IPS-18c (cell line): ENCODE results near the gene MARCKS.

Experiments used
- H3K4me3 ChIP-seq: 2 replicates; pipeline ENCODE4 v1.7.0; 2013; ENCODE audit warnings: low read depth, mild to moderate bottlenecking, low read length, moderate library complexity; ENCODE audit not compliant: insufficient read depth
- H3K9me3 ChIP-seq: one replicate; pipeline ENCODE4 v1.6.1; 2013; ENCODE audit warnings: mild to moderate bottlenecking, low read length, moderate library complexity; ENCODE audit not compliant: control insufficient read depth, insufficient read depth

The MARCKS gene

GRCh38 chr6:113870917-113871316 lies 13.8 kb downstream of the MARCKS start:
- no peak overlapping the region for H3K4me3 ChIP-seq
- no peaks in the 10 kb centered on the region for H3K9me3 ChIP-seq

DNA sequence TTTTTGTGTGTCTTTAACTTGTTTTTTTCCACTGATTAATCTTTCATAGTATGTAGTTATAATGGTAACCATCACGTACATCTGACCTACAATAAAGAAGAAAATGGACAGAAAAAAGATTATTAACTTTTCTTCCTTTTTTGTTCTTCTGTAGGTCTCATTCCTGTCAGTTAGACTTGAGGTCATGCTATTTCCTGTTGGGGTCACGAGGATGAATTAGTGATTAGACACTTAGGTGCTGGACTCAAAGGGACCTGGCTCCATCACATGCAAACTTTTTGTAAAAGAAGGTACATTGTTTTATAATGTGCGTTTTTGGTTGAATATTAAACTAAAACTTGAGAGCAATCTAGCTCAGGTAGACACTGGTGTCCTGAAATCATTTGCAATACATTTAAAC lies 14.8 kb downstream of the MARCKS start:
- Histone ChIP-seq H3K9me3 (no peaks in the 10 kb centered on the region), H3K4me3 (no peak overlapping the region)

GRCh38 chr6:113873043-113873667 lies 16.0 kb downstream of the MARCKS start:
- H3K4me3 ChIP-seq: no peak overlapping the region
- no peaks in the 10 kb centered on the region for H3K9me3 ChIP-seq

DNA sequence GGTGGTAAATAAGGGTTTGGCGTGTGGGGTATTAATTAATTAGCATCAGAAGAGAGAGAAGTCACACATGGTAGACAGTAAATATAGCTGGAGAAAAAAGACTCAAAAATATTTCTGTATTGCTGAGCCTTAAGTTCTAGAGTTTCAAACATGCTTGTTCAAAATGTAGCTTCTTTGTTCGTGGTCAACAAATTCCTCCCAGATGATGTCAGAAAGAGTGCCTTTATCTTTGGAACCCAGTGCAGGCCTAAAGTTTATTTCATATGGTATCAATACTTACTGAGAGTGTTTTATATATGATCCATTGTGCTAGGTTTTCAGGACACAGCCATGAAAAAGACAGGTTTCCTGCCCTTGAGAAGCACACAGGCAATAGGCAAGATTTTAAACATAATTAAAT lies 18.3 kb downstream of the MARCKS start:
- Histone ChIP-seq H3K4me3 (no peak overlapping the region), H3K9me3 (no peaks in the 10 kb centered on the region)

GRCh38 chr6:113876695-113877094 lies 19.6 kb downstream of the MARCKS start:
- H3K4me3 ChIP-seq: no peak overlapping the region
- H3K9me3 ChIP-seq: no peaks in the 10 kb centered on the region

DNA sequence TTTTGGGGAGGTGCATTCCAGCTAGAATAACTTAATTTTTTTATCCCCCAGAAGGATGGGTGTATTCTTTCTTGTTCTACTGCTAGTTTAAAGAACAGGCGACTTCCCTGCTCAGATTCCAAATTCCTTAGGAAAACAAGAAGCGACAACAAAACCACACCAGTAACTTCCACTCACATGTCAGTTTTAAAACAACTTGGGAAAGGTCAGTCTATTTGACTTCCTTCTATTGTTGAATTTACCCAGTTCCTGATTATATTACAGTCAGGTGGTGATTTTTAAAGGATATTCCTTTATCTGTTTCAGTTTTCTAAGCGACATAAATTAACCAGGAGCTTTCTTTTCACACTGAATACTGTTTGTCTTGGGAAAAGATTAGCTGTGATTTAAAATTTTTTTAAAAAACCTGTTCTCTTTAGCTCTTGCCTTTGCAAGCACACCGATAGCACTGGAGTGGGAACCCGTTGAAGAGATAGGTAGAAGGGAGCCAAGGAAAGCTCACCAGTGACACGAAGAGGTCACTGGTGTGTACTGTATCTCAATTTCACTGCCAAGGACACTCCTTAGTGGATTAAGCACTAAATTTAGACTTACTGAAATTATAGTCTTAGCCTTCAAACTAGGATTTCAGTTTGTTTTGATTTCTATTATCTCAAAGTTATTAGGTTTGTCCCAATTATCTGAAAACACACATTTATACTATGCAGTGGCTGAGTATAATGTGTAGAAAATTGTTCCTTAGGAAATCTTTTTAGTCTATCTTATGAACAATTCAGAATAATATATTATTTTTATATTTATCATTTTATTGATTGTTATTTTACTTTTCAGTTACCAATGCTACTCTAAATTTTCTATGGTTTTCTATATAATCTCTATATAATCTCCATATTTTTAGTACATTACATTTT lies 22.3 kb downstream of the MARCKS start:
- no peaks in the 10 kb centered on the region for H3K9me3 ChIP-seq

DNA sequence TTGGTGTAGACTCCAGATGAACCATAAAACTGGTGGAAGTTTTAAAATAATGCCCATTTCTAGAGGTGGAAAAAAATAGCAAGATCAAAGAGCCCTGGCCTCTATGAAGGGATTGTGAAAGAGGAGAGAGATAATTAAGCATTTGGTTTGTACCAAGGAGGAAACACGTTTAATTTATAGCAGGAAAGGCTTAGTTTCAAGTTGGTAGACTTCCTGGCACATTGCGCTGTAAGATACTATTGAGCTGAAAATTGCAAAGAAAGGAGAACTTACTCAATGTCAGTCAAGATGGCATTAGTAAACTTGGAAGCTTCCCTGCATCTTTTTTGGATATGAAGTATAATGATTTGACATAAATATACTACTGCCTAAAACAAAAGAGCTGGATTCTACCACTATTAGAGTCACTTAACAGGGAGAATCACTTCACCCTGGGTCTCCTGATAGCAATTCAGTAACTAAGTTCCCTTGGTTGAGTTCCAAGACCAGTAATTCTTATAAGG lies 24.4 kb downstream of the MARCKS start:
- Histone ChIP-seq H3K9me3 (no peaks in the 10 kb centered on the region), H3K4me3 (no peak overlapping the region)

More for the DNA sequence above, 22.3 kb downstream of the MARCKS start:
- no peak overlapping the region for H3K4me3 ChIP-seq

- no peak overlapping the region for H3K4me3 ChIP-seq
- no peaks in the 10 kb centered on the region for H3K9me3 ChIP-seq
Observed at GRCh38 chr6:113882336-113883022, 25.3 kb downstream of the MARCKS start.

GRCh38 chr6:113884011-113884410 lies 26.9 kb downstream of the MARCKS start:
- Histone ChIP-seq H3K9me3 (no peaks in the 10 kb centered on the region), H3K4me3 (no peak overlapping the region)

DNA sequence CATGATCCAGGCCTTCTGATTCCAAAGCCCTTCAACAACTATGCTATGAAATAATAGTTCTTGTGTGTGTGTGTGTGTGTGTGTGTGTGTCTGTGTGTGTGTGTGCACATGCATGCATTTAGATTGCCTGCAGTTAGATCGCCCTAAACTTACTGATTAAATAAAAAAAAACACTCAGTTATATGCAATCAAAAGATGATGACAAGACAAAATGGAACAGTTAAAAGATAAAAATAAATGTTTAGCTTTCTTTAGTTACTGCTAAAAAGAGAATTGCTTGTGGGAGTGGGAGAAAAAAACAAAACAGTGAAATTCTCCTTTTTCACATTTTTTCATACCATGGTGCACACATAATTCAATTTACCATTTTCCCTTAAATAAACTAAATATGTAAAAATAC lies 29.4 kb downstream of the MARCKS start:
- H3K9me3 ChIP-seq: no peaks in the 10 kb centered on the region
- H3K4me3 ChIP-seq: no peak overlapping the region

GRCh38 chr6:113888493-113888892 lies 31.3 kb downstream of the MARCKS start:
- Histone ChIP-seq H3K4me3 (no peak overlapping the region), H3K9me3 (no peaks in the 10 kb centered on the region)

GRCh38 chr6:113888956-113889630 lies 31.9 kb downstream of the MARCKS start:
- no peak overlapping the region for H3K4me3 ChIP-seq
- H3K9me3 ChIP-seq: no peaks in the 10 kb centered on the region

DNA sequence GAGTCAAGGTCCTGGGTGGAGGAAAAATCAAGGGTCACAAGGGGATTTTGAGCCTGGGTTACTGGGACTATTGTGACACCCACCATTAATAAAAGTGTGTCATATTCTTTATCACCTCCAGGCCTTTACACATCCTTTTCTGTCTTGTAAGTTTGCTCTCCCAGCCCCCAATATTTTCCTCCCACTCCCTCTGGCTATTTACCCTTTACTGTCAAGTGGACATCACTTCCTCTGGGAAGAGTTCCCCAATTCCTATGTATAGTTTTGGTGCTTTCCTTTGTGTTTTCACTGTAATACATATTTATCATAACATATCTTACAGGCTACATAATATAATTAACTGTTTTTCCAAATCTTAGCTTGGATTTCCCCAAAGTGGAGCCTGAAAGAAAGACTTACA lies 36.3 kb downstream of the MARCKS start:
- H3K4me3 ChIP-seq: no peak overlapping the region
- H3K9me3 ChIP-seq: peaks cover 2% of the 10 kb centered on the region

DNA sequence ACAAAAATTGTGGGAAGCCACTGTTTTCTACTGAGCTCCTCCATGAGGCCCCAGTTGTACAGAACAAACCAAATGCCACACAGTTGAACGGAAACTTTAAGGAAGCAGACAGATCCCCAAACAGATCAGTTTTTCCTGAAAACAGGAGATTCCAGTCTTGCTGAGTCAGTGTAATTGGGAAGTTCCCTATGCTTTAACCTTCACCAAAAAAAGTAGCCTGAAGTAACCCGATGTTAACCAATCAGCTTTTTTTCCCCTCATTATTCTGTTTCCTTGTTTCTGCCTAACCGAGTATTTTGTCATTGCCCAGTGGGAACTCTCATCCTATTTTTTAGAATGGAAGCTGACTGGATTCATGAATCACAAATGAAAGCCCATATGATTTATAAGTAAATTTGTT lies 36.7 kb downstream of the MARCKS start:
- peaks cover 2% of the 10 kb centered on the region for H3K9me3 ChIP-seq
- no peak overlapping the region for H3K4me3 ChIP-seq

DNA sequence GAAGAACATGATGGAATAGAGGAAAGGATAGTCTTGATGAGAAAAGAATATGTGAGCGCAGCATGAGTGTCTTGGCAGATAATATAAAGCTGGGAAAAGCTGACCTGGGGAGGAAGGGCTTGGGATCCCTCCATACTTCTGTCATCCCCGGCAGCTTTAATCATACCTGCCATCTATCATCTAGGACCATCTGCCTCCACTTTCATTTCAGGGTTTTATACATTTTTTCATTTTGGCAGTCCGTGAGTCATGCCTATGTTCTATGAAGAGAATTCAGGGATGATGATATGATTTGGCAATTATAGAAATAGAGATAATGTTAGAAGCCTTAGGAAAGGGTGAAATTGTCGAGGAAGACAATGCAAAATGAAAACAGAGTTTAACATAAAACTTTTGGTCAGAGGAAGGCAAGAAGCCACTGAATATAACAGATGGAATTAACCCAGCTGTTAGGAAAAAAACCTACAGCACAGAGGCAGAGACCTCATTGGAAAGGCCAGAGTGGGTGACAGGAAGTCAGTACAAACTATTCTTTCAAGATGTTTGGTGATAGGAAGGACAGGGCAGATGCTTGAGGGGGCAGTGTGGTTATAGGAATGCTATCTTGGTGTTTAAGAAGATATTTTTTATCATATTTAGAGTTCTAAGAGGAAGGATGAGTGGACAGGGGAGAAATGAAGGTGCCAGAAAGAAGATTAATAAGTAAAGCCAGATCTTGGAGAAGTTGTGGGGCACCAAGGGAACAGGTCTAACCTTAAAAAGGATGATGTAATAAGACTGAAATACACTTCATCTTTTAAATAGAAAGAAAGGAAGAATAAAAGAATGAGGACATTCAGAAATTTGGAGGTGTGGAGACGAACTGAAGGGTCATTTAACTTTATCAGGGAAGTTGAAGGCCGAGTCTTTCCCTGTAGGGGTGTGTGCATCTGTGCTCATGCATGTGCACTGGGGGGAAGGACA lies 37.8 kb downstream of the MARCKS start:
- no peak overlapping the region for H3K4me3 ChIP-seq
- peaks cover 2% of the 10 kb centered on the region for H3K9me3 ChIP-seq

- Histone ChIP-seq H3K9me3 (no peaks in the 10 kb centered on the region), H3K4me3 (no peak overlapping the region)
Observed at GRCh38 chr6:113901482-113901881, 44.3 kb downstream of the MARCKS start.
